Ascending aorta (tissue), 1 donor: Measurements from ENCODE around the gene OPA3. TPM values are rescaled to one million over a fixed set of nuclear protein-coding genes. Genes with fewer than 3 reads are reported as not detected.

Source experiments
- total RNA-seq: library from RNA; depleted of rRNA; stranded (reverse); fragments of >200 nt; gene quantifications from one replicate; pipeline ENCODE4 v1.1.0, GENCODE V29; 2016

OPA3 gene
- total RNA-seq, 1 donor from 2014 or later = 4.5 TPM

Other genes with a start within 250 kb of the OPA3 start
- not detected for gene KLC3, start 244.1 kb downstream of the OPA3 start, total RNA-seq
- 22.4 TPM for gene ERCC2, start 214.2 kb downstream of the OPA3 start, total RNA-seq
- 27.8 TPM for gene PPP1R13L, start 179.7 kb downstream of the OPA3 start, total RNA-seq
- gene POLR1G, start 178.2 kb downstream of the OPA3 start, total RNA-seq = 3.7 TPM
- gene ERCC1, start 160.9 kb downstream of the OPA3 start, total RNA-seq = 142 TPM
- gene FOSB, start 116.8 kb downstream of the OPA3 start, total RNA-seq = 511 TPM
- gene RTN2, start 87.8 kb downstream of the OPA3 start, total RNA-seq = 37.1 TPM
- gene PPM1N, start 86.4 kb downstream of the OPA3 start, total RNA-seq = 2.2 TPM
- gene VASP, start 77.3 kb downstream of the OPA3 start, total RNA-seq = 110 TPM
- 14.0 TPM for gene GPR4, start 17.4 kb upstream of the OPA3 start, total RNA-seq
- 129 TPM for gene EML2, start 54.6 kb upstream of the OPA3 start, total RNA-seq
- gene GIPR, start 83.4 kb upstream of the OPA3 start, total RNA-seq = not detected
- 71.1 TPM for gene SNRPD2, start 107.2 kb upstream of the OPA3 start, total RNA-seq
- 7.2 TPM for gene QPCTL, start 107.9 kb upstream of the OPA3 start, total RNA-seq
- 27.5 TPM for gene FBXO46, start 146.1 kb upstream of the OPA3 start, total RNA-seq
- gene MEIOSIN, start 148.6 kb upstream of the OPA3 start, total RNA-seq = not detected
- 39.2 TPM for gene SIX5, start 184.4 kb upstream of the OPA3 start, total RNA-seq
- gene DMPK, start 197.7 kb upstream of the OPA3 start, total RNA-seq = 76.8 TPM
- 110 TPM for gene DMWD, start 208.0 kb upstream of the OPA3 start, total RNA-seq
- not detected for gene RSPH6A, start 230.5 kb upstream of the OPA3 start, total RNA-seq